ENCODE measurements around the gene CLEC12A. TPM values are rescaled to one million over a fixed set of nuclear protein-coding genes. Genes with fewer than 3 reads are reported as not detected.

Gene CLEC12A
- total RNA-seq, 3 donors from 2014 or later, result 0.41 to 2.6 (median 0.89) TPM

DNA sequence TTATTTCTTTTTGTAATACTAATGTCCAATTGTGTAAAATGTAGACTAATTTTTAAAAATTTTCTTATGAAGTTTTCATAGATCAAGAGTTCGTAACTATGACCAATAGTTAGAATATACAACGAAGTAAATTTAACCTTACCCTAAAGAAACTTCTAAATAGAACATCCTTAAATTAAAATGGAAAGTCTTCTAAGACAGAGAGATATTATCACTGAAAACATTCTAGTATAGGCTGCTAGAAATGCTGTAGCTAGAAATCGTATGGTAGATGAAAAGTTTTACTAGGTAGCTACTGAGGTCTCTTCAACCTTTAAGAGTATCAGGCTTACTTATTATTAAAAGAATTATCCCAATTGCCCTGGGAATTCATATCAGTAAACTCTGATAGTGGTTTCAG is 40.0 kb upstream of the CLEC12A start:
- no peak overlapping the region for H3K4me3 ChIP-seq
- no peaks in the 10 kb centered on the region for H3K36me3 ChIP-seq (ENCODE audit: low read depth)
- no peak for DNase-seq
- H3K4me1 ChIP-seq (ENCODE audit: low read depth), result peaks cover 6% of the 10 kb centered on the region
- intact Hi-C loops (cut with DNase I, micrococcal nuclease), result no loop called here
- TF ChIP-seq, protein P1, sequence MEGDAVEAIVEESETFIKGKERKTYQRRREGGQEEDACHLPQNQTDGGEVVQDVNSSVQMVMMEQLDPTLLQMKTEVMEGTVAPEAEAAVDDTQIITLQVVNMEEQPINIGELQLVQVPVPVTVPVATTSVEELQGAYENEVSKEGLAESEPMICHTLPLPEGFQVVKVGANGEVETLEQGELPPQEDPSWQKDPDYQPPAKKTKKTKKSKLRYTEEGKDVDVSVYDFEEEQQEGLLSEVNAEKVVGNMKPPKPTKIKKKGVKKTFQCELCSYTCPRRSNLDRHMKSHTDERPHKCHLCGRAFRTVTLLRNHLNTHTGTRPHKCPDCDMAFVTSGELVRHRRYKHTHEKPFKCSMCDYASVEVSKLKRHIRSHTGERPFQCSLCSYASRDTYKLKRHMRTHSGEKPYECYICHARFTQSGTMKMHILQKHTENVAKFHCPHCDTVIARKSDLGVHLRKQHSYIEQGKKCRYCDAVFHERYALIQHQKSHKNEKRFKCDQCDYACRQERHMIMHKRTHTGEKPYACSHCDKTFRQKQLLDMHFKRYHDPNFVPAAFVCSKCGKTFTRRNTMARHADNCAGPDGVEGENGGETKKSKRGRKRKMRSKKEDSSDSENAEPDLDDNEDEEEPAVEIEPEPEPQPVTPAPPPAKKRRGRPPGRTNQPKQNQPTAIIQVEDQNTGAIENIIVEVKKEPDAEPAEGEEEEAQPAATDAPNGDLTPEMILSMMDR (IDR thresholded peaks at IDR 0.05), result no peak
- H3K9me3 ChIP-seq, result no peaks in the 10 kb centered on the region
- no peak for ATAC-seq

GRCh38 chr12:9932270-9932669 is 38.9 kb upstream of the CLEC12A start, which contains the start of gene CLEC2A:
Gene CLEC2A (minus strand): TSS chr12:9932370. CDS start chr12:9932329, 41 bp downstream.
- no peak within 1 kb of the TSS for H3K4me3 ChIP-seq
- peaks cover 6% of the 10 kb centered on the region for H3K4me1 ChIP-seq (ENCODE audit: low read depth)
- TF ChIP-seq, protein P1 (IDR thresholded peaks at IDR 0.05), result no peak
- H3K9me3 ChIP-seq, result no peaks in the 10 kb centered on the region
- H3K36me3 ChIP-seq (ENCODE audit: low read depth), result no peaks in the 10 kb centered on the region
- intact Hi-C loops (cut with DNase I, micrococcal nuclease), result no loop called here
- ATAC-seq (no peak), DNase-seq (no peak)

DNA sequence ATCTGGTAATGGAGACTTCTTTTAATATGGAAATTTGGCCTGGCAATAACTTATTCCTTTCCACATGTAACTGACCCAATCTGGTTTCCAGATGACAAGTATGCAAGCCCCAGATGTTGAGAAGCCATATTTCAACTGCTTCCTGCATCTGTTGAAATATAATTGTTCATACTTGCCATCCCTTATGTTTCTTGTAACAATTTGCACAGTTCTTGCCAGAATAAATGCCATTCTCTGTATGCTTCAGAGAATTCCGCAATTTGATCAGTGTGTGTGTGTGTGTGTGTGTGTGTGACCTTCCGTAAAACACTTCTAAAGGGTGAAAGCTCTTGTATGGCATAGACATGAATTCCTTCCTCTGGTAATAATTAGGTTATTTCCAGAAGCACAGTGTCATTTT is 37.3 kb upstream of the CLEC12A start:
- H3K9me3 ChIP-seq, result no peaks in the 10 kb centered on the region
- DNase-seq (no peak), ATAC-seq (no peak)
- H3K4me1 ChIP-seq (ENCODE audit: low read depth), result peaks cover 6% of the 10 kb centered on the region
- H3K36me3 ChIP-seq (ENCODE audit: low read depth), result no peaks in the 10 kb centered on the region
- H3K4me3 ChIP-seq, result no peak overlapping the region
- TF ChIP-seq, protein P1 (IDR thresholded peaks at IDR 0.05), result no peak
- intact Hi-C loops (cut with DNase I, micrococcal nuclease), result no loop called here

- ATAC-seq, result no peak
- Histone ChIP-seq H3K4me3 (no peak overlapping the region), H3K9me3 (no peaks in the 10 kb centered on the region), H3K4me1 (ENCODE audit: low read depth) (peaks cover 6% of the 10 kb centered on the region), H3K36me3 (ENCODE audit: low read depth) (no peaks in the 10 kb centered on the region)
- intact Hi-C loops (cut with DNase I, micrococcal nuclease), result loop anchor here in 1 of 2 donors (5.0 kb wide), 1 partner anchor 123 kb away; no protein-coding TSS in a partner anchor
- no peak for DNase-seq
- TF ChIP-seq, protein P1 (IDR thresholded peaks at IDR 0.05), result no peak
Observed at GRCh38 chr12:9935026-9935425, 36.2 kb upstream of the CLEC12A start.

GRCh38 chr12:9936591-9936990 is 34.6 kb upstream of the CLEC12A start:
- intact Hi-C loops (cut with DNase I, micrococcal nuclease), result loop anchor here in 1 of 2 donors (5.0 kb wide), 1 partner anchor 124 kb away; no protein-coding TSS in a partner anchor
- DNase-seq (no peak), ATAC-seq (no peak)
- TF ChIP-seq, protein P1 (IDR thresholded peaks at IDR 0.05), result no peak
- peaks cover 6% of the 10 kb centered on the region for H3K4me1 ChIP-seq (ENCODE audit: low read depth)
- H3K9me3 ChIP-seq, result no peaks in the 10 kb centered on the region
- no peaks in the 10 kb centered on the region for H3K36me3 ChIP-seq (ENCODE audit: low read depth)
- no peak overlapping the region for H3K4me3 ChIP-seq

DNA sequence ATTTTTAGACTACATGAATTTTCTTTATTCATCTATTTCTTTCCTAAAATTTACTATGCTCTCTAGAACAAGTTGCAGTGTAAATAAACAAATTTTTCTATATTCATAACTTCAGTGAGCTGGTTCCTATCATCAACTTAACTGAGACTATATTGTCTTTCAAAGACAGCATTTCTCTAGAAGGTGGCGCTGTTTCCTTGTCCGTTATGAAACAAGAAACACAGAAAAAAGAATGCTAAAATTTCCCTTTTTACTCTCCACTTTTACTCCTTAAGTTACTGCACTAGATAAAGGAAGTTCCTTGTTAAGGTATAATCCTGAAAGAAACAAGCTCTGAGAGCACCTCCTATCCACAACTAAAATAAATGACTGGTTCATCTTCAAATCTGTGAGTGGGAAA is 30.8 kb upstream of the CLEC12A start:
- H3K4me1 ChIP-seq (ENCODE audit: low read depth), result no peaks in the 10 kb centered on the region
- H3K9me3 ChIP-seq, result no peaks in the 10 kb centered on the region
- DNase-seq (no peak), ATAC-seq (no peak)
- intact Hi-C loops (cut with DNase I, micrococcal nuclease), result no loop called here
- no peak overlapping the region for H3K4me3 ChIP-seq
- TF ChIP-seq, protein P1 (IDR thresholded peaks at IDR 0.05), result no peak
- H3K36me3 ChIP-seq (ENCODE audit: low read depth), result no peaks in the 10 kb centered on the region

All from mucosa of descending colon (tissue), 3 donors.